Stimulated activated CD8-positive, alpha-beta memory T cell treated with anti-CD3 and anti-CD28 coated beads, Interleukin-4, amount 100 ng/mL, for 1 hour (primary cell): ENCODE measurements around the gene BEST3.

Experiments used
- DNase-seq, 2 donors: peaks; one replicate each; pipeline ENCODE4 v3.0.0-alpha.2; 2020; ENCODE audit warnings: low read depth in 2 of 2, low spot score in 1 of 2

The BEST3 gene

DNA sequence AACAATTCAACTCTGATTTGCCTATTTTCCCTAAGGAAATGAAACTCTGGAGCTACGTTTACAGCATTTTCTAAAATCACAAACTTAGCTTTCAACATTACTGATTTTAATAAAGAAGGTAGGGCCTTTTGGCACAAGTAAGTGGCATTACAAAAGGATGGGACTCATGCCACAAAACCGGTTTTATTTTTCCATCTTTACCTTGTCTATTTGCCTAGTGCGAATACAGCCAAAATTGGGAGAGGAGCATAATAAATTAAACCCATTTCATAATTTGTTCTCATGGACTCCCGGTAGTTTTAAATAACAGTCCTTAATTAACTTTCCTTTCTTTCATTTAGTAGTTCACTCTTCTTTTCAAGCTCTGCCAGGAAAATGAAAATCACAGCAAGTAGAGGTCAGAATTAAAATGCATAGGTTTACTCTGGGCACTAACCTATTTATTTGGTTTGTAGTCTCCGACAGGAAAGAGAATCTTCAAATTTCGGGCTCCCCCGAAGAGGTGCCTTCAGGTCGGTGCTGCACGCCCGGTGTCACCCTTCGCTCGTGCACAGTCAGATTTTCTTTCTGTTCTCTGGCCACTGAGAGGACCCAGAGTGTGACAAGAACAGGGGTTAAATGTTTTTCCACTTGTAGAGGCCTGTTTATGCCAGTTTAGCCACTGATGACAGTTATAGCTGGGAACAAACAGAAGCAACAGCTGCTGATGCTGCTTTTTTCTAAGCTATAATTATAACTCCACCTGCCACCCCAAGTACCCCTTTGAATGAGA is at the start of gene BEST3:
Gene BEST3, minus strand, starts transcription at position 535 of the 772 bp plus-strand sequence. CDS start 1,505 bp downstream, outside the sequence.
- no peak for DNase-seq

- DNase-seq: no peak
Observed at GRCh38 chr12:69744109-69744508, 45.0 kb upstream of the BEST3 start.

- peak; percentile 18 to 34 for DNase-seq
Observed at GRCh38 chr12:69739287-69740191, 40.4 kb upstream of the BEST3 start.

- DNase-seq: peak; percentile 83 to 87
Observed at GRCh38 chr12:69738351-69739286, 39.5 kb upstream of the BEST3 start, which contains the start of gene RAB3IP. Gene RAB3IP (plus strand): TSS chr12:69738860. CDS start chr12:69755409, 16,549 bp downstream.

- no peak for DNase-seq
Observed at GRCh38 chr12:69733638-69734037, 34.5 kb upstream of the BEST3 start.

DNA sequence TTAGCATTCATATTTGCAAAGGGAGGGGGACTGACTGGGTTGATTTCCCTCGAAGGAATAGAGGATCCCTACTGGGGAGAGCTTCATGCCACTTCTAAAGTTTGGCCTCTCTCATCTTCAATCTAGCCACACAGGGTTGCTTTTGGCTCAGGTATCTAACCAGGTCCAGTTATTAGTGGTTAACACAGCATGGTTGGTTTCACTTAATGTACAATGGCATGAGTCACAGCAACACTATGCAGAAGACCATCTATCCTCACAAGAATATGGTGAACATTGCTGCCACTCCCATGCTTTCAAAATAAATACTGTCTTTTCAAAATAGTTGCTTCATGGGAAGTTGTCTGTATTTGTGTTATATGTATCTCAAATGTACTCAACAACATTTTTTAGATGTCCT is 33.0 kb upstream of the BEST3 start:
- DNase-seq: no peak

- DNase-seq: no peak
Observed at GRCh38 chr12:69726922-69727321, 27.8 kb upstream of the BEST3 start.

- no peak for DNase-seq
Observed at GRCh38 chr12:69720750-69721149, 21.6 kb upstream of the BEST3 start.

DNA sequence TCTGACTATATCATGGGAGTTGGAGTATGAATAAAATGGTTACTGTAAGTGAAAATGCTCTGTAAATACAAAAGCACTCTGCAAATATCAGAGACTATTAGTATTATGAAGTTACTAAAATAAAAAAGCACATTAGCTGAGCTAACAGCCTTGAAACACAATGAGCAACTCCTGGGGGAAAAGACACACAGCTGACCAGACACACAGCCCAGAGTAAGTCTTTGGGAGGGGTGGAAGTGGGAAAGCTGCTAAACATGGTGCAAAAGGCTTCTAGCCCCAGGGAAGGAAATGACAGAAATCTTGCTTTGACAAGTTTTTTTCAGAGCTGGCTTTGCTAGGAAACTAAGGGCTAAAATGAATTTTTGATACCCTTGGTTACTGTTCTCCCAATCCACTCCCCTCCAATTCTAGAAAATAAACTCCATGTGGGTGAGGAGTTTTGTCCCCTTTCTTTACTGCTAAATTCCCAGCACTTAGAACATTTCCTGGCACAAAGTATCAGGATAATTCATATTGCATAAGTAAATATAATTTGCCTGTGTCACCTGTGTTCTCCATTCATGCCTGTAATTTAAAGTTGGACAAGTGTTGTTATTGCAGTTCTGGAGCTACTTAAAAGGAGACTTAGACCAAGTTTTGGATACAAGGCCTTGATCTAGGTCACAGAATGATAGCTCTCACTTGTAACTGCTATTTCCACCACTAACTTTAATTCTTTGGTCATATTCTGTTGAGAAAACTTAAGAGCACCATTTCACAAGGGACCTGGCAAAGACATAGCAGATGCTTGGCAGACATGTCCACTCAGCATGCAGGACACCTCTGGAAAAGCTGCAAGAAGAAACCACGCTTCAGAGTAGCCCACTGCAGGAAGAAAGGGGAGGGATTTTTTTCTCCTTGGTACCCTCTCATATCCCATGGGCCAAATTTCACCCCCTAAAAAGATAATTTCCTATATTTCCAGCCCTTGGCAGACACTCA is 20.5 kb upstream of the BEST3 start:
- DNase-seq: no peak

GRCh38 chr12:69714542-69714941 is 15.4 kb upstream of the BEST3 start:
- no peak for DNase-seq

DNA sequence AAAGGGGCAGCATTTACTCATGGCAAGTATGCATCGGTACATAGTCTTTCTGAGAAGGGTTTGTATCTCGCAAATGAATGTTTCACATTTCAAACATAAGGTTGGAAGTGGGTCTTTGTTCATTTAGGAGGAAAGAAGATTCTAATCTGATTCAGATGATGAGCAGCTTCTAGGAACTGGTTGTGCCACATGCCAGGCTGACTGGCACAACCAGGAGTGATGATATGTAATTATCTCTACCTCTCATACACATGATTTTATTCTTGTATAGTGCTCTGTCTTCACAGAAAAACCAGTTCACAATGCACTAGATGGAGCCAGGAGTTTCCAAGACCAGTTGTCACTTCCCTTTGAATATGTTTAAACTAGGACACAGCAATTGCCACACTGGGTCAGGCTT is 13.7 kb upstream of the BEST3 start:
- DNase-seq: no peak

- no peak for DNase-seq
Observed at GRCh38 chr12:69708649-69709048, 9.5 kb upstream of the BEST3 start.

- no peak for DNase-seq
Observed at GRCh38 chr12:69704357-69704756, 5.3 kb upstream of the BEST3 start.

- no peak for DNase-seq
Observed at GRCh38 chr12:69703146-69703642, 4.1 kb upstream of the BEST3 start.

DNA sequence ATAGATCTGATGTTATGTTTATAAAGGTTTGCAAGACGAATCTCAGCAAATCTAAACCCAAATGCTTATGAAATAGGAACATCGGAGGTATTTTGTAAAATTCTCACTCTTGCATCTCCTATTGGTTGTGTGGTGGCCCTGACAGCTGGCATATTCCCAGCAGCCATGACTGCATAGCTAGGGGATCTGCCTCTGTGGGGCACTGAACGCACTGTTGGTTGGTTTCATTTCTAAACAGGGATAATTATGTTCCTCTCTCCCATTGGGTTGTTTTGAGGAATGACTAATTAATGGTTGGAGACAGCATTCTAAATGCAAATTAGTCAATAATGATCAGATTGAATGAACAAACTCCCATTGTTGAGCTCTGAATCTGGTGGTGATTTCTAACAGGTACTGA is 2.7 kb upstream of the BEST3 start:
- DNase-seq: no peak

DNA sequence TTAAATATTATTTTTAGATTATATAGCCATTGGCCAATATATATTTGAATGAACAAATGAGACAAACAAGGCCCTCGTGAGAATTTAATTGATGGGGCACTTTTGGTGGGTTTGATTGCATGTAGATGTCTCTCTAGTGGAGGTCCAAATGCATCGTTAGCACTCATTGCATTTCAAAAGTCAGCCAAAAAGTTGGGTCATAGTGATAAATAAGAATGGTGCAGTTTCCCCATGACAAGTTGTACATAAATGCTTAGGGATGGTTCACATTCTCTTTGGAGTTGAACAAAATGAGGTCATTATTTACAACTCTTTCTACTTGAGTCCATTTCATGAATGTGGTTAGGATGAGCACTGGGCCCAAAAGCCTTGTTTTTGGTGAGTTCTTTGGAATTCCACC is 1.0 kb downstream of the BEST3 start:
- no peak for DNase-seq

GRCh38 chr12:69694123-69694522 is 5.0 kb downstream of the BEST3 start:
- no peak for DNase-seq

- DNase-seq: no peak
Observed at GRCh38 chr12:69689638-69690037, 9.5 kb downstream of the BEST3 start.
